ENCODE data around the gene PARVG. TPM values are rescaled to one million over a fixed set of nuclear protein-coding genes. Genes with fewer than 3 reads are reported as not detected.

Gene PARVG
- total and polyA plus RNA-seq, 9 of the 15 experiments (the other 6 are each of a cell fraction or from before 2014, with no cell fraction given), result 0.35 TPM; not detected in 8

DNA sequence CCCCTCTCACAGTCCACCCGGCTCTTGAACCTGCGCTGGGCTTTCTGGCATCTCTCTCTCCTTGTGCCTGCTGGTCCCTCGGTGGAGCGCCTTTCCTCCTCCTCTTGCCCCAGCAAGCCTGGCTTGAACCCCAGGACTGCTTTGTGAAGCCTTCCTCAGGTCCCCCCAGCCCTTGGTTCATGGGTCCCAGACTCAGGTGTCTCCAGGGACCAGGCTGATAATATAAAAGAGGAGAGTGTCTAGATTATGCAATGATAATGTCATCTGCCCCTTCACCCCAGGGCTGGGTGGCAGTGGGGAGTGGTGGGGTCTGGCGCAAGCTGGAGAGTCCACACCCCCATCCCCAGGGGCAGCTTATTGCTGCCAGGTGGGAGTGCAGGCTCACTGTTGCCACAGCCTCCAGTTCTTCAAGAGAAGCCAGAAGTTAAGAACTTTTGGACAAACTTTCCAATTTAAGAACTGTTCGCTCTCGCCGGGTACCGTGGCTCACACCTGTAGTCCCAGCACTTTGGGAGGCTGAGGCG, 36.6 kb upstream of the PARVG start (continued):
- TF ChIP-seq, protein P1, sequence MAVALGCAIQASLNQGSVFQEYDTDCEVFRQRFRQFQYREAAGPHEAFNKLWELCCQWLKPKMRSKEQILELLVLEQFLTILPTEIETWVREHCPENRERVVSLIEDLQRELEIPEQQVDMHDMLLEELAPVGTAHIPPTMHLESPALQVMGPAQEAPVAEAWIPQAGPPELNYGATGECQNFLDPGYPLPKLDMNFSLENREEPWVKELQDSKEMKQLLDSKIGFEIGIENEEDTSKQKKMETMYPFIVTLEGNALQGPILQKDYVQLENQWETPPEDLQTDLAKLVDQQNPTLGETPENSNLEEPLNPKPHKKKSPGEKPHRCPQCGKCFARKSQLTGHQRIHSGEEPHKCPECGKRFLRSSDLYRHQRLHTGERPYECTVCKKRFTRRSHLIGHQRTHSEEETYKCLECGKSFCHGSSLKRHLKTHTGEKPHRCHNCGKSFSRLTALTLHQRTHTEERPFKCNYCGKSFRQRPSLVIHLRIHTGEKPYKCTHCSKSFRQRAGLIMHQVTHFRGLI (CRISPR knock-in tag; IDR thresholded peaks at IDR 0.05), result no peak
- TF ChIP-seq ZNF354B (CRISPR knock-in tag; IDR thresholded peaks at IDR 0.05) (no peak), RBM14 (IDR thresholded peaks at IDR 0.05; ENCODE audit: borderline replicate concordance, insufficient read depth, low read depth, low read length) (no peak), U2AF1 (optimal IDR thresholded peaks at IDR 0.05; ENCODE audit: low read depth, low read length) (no peak)

DNA sequence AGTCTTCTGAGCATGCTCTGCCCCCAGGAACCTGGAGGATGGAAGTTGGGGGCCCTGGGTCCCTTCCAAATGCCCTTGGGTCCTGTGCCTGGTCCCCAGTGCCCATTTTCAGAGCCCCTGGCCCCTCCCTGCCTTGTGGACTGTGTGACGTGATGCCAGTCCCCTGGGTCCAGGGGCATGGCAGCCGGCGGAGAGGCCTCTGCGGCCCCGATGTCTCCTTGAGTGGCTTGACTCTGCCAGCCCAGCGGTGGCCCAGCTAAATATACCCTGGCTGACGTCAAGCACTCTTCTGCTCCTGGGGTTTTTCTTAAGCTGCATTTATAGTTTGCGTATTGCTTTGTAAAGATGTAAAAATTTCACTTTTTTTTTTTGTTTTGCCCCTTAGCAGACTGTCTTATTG, 35.2 kb upstream of the PARVG start:
- ATAC-seq, result no peak
- no peaks in the 10 kb centered on the region for H3K9me3 ChIP-seq (replicated peaks; ENCODE audit: control insufficient read depth, insufficient read depth, low read depth, low read length)
- no peak overlapping the region for H3K27ac ChIP-seq (ENCODE audit: extremely low read depth, low read depth, low read length)
- no peaks in the 10 kb centered on the region for H3K79me2 ChIP-seq (ENCODE audit: control insufficient read depth, insufficient read depth, low read length)
- no peak overlapping the region for H3K9ac ChIP-seq (ENCODE audit: insufficient read depth in 1 of 2, low read depth in 2 of 2, low read length in 2 of 2)
- H3K36me3 ChIP-seq (ENCODE audit: control insufficient read depth, insufficient read depth, low read length), result 0 out of 3 replicates have a peak, but pooled peaks cover 2% of the 10 kb centered on the region
- DNase-seq (ENCODE audit: extremely low read depth in 1 of 4, low spot score in 3 of 4), result no peak
- no peaks in the 10 kb centered on the region for H3K27me3 ChIP-seq (ENCODE audit: control insufficient read depth in 2 of 2, insufficient read depth in 2 of 2, low read length in 2 of 2)
- BruUV-seq (replicated peaks), result no TSS peak
- ChIA-PET POLR2A (interaction anchor here (0.6 to 0.7 kb wide), 2 partner anchors 100 to 615 kb away, joined by 3 read pairs; no protein-coding TSS in a partner anchor), CTCF (ENCODE audit: low intra/inter-chr PET ratio) (no interaction called here)
- FAIRE-seq, result no peak
- intact Hi-C loops (cut with micrococcal nuclease) (no loop called here), in situ Hi-C loops (cut with MboI) (no loop called here)
- H4K20me1 ChIP-seq (replicated peaks; ENCODE audit: control insufficient read depth, insufficient read depth, low read length), result no peaks in the 10 kb centered on the region
- WGBS (ENCODE audit: insufficient coverage, low coverage, missing lambda C conversion rate), result 95% methylated on average over 3 of the region's 8 CpGs
- TF ChIP-seq, protein P2, sequence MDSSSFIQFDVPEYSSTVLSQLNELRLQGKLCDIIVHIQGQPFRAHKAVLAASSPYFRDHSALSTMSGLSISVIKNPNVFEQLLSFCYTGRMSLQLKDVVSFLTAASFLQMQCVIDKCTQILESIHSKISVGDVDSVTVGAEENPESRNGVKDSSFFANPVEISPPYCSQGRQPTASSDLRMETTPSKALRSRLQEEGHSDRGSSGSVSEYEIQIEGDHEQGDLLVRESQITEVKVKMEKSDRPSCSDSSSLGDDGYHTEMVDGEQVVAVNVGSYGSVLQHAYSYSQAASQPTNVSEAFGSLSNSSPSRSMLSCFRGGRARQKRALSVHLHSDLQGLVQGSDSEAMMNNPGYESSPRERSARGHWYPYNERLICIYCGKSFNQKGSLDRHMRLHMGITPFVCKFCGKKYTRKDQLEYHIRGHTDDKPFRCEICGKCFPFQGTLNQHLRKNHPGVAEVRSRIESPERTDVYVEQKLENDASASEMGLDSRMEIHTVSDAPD (CRISPR knock-in tag; IDR thresholded peaks at IDR 0.05), result no peak
- TF ChIP-seq MBD2 (IDR thresholded peaks at IDR 0.05; ENCODE audit: borderline replicate concordance, low read depth) (no peak), CREM (IDR thresholded peaks at IDR 0.05; ENCODE audit: low read depth) (no peak), SREBF2 (CRISPR knock-in tag; IDR thresholded peaks at IDR 0.05) (no peak), ZNF764 (CRISPR knock-in tag; IDR thresholded peaks at IDR 0.05; ENCODE audit: low read depth) (no peak), DDX20 (tag; IDR thresholded peaks at IDR 0.05; ENCODE audit: low read depth) (no peak), ZNF584 (CRISPR knock-in tag; IDR thresholded peaks at IDR 0.05; ENCODE audit: low read depth) (no peak)
- TF ChIP-seq, protein P3, sequence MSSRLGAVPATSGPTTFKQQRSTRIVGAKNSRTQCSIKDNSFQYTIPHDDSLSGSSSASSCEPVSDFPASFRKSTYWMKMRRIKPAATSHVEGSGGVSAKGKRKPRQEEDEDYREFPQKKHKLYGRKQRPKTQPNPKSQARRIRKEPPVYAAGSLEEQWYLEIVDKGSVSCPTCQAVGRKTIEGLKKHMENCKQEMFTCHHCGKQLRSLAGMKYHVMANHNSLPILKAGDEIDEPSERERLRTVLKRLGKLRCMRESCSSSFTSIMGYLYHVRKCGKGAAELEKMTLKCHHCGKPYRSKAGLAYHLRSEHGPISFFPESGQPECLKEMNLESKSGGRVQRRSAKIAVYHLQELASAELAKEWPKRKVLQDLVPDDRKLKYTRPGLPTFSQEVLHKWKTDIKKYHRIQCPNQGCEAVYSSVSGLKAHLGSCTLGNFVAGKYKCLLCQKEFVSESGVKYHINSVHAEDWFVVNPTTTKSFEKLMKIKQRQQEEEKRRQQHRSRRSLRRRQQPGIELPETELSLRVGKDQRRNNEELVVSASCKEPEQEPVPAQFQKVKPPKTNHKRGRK (tag; IDR thresholded peaks at IDR 0.05), result no peak
- H3K4me3 ChIP-seq, result no peak overlapping the region
- no peak overlapping the region for H3K4me2 ChIP-seq (ENCODE audit: insufficient read depth, low read length)
- H3K9me1 ChIP-seq (ENCODE audit: control insufficient read depth, insufficient read depth, low read length), result peaks cover 5% of the 10 kb centered on the region
- no peak overlapping the region for H2AFZ ChIP-seq (ENCODE audit: low read depth, low read length)
- peaks cover 0 to 13% of the 10 kb centered on the region in 2 experiments; a peak in 2 of 5 replicates for H3K4me1 ChIP-seq (replicated peaks in 1 of 2; ENCODE audit: control insufficient read depth in 2 of 2, insufficient read depth in 2 of 2, low read length in 2 of 2)

Data from K562 (cell line).